GM18861 (cell line): ENCODE measurements around the gene STOX1.
"Not testable (repeated sequence)": the region's sequence is repeated elsewhere in the genome, so short reads cannot be mapped to it uniquely, and the experiment has no call there.

ENCODE experiments used
- ATAC-seq: cut with Tn5 transposase; IDR thresholded peaks from one replicate; pipeline ENCODE4 v1.9.1; 2021; ENCODE audit not compliant: unreplicated experiment

STOX1 gene

GRCh38 chr10:68877482-68878110 lies 50.3 kb downstream of the STOX1 start:
- no peak for ATAC-seq

GRCh38 chr10:68878496-68878895 lies 51.2 kb downstream of the STOX1 start:
- no peak for ATAC-seq

- ATAC-seq, result no peak
Observed at GRCh38 chr10:68879628-68880027, 52.3 kb downstream of the STOX1 start.

- ATAC-seq, result no peak
Observed at GRCh38 chr10:68880181-68880580, 52.9 kb downstream of the STOX1 start.

GRCh38 chr10:68895041-68895440 lies 67.7 kb downstream of the STOX1 start:
- no peak for ATAC-seq

- ATAC-seq, result no peak
Observed at GRCh38 chr10:68897336-68897741, 70.0 kb downstream of the STOX1 start.

GRCh38 chr10:68899186-68899745 lies 71.9 kb downstream of the STOX1 start:
- no peak for ATAC-seq

GRCh38 chr10:68900427-68901104 lies 73.2 kb downstream of the STOX1 start:
- no peak for ATAC-seq

GRCh38 chr10:68901105-68901927 lies 74.0 kb downstream of the STOX1 start, which contains the start of gene DDX50:
Gene DDX50, plus strand, starts transcription at chr10:68901315. Its CDS starts 70 bp downstream, at chr10:68901385.
- ATAC-seq, result peak; percentile 95

GRCh38 chr10:68902382-68902781 lies 75.1 kb downstream of the STOX1 start:
- ATAC-seq, result no peak

- no peak for ATAC-seq
Observed at GRCh38 chr10:68924593-68924992, 97.3 kb downstream of the STOX1 start.

- no peak for ATAC-seq
Observed at GRCh38 chr10:68925489-68925888, 98.2 kb downstream of the STOX1 start.

- ATAC-seq, result not testable (repeated sequence)
Observed at GRCh38 chr10:68929157-68929556, 101.8 kb downstream of the STOX1 start.

GRCh38 chr10:68929888-68930287 lies 102.6 kb downstream of the STOX1 start:
- ATAC-seq, result not testable (repeated sequence)

- not testable (repeated sequence) for ATAC-seq
Observed at GRCh38 chr10:68932860-68933259, 105.5 kb downstream of the STOX1 start.

GRCh38 chr10:68934994-68935393 lies 107.7 kb downstream of the STOX1 start:
- ATAC-seq, result no peak

- no peak for ATAC-seq
Observed at GRCh38 chr10:68938117-68938516, 110.8 kb downstream of the STOX1 start.

GRCh38 chr10:68938884-68939283 lies 111.6 kb downstream of the STOX1 start:
- no peak for ATAC-seq

GRCh38 chr10:68940917-68941316 lies 113.6 kb downstream of the STOX1 start:
- not testable (repeated sequence) for ATAC-seq
